Suprapubic skin (tissue), 4 donors: Measurements from ENCODE around the gene ZBTB16.

Experiments
- CTCF ChIP-seq, 2 donors: fragments of 200-600 bp in 1 of 2; fragments of 450-650 bp in 1 of 2; sonication (generic) in 1 of 2; IDR thresholded peaks; one replicate each; pipeline ENCODE4 v1.5.1; 2016 to 2019; ENCODE audit warnings: antibody characterized with exemption in 2 of 2, mild to moderate bottlenecking in 1 of 2, moderate library complexity in 1 of 2
- POLR2A ChIP-seq, 2 donors: fragments of 450-650 bp; IDR thresholded peaks; one replicate each; pipeline ENCODE4 v1.6.1; 2017; ENCODE audit warnings: antibody characterized with exemption in 2 of 2, mild to moderate bottlenecking in 2 of 2, moderate library complexity in 2 of 2
- POLR2AphosphoS5 ChIP-seq, 3 donors: sonication (generic); formaldehyde crosslinking; IDR thresholded peaks; one replicate each; pipeline ENCODE4 v1.6.1; 2017; ENCODE audit warnings: antibody characterized with exemption in 3 of 3

GRCh38 chr11:114246321-114247069 lies 187.0 kb downstream of the ZBTB16 start:
- TF ChIP-seq CTCF (IDR thresholded peaks at IDR 0.05) (no peak), POLR2A (IDR thresholded peaks at IDR 0.05) (no peak), POLR2AphosphoS5 (IDR thresholded peaks at IDR 0.05) (no peak)
